NT2/D1 (cell line): Measurements from ENCODE around the gene OTOG.

Source experiments
- YY1 ChIP-seq: IDR thresholded peaks from 2 replicates; pipeline ENCODE4 v1.6.1; 2011; ENCODE audit not compliant: insufficient read length, insufficient read depth
- ZNF274 ChIP-seq: IDR thresholded peaks from 2 replicates; pipeline ENCODE4 v1.6.1; 2011; ENCODE audit warnings: mild to moderate bottlenecking, low read depth, low read length

DNA sequence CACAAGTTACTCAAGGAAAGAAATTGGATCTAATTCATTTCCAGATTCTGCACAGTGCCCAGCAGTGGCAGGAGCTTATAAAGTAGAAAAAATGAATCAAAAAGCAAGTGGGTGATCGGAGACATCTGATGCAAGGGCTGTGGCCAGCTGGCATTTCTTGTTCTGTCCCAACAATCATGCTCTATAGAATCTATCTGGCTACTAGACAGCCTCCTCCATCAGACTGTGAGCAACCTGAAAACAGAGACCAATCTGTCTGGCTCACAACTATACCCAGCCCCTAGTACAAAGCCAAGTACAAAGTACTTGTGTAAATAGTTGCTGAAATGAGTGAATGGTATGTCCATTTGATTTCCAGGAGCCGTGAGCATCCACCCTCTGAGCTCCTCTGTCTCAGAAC lies 14.3 kb upstream of the OTOG start:
- no peak for TF ChIP-seq YY1
- TF ChIP-seq ZNF274, result no peak
